ENCODE data around the gene AHCY. TPM values are rescaled to one million over a fixed set of nuclear protein-coding genes. Genes with fewer than 3 reads are reported as not detected.

AHCY gene
- total RNA-seq, 1 donor from 2014 or later = 103 TPM

GRCh38 chr20:34324541-34324940, 21.4 kb upstream of the AHCY start:
- no peak for DNase-seq (ENCODE audit: low spot score)

DNA sequence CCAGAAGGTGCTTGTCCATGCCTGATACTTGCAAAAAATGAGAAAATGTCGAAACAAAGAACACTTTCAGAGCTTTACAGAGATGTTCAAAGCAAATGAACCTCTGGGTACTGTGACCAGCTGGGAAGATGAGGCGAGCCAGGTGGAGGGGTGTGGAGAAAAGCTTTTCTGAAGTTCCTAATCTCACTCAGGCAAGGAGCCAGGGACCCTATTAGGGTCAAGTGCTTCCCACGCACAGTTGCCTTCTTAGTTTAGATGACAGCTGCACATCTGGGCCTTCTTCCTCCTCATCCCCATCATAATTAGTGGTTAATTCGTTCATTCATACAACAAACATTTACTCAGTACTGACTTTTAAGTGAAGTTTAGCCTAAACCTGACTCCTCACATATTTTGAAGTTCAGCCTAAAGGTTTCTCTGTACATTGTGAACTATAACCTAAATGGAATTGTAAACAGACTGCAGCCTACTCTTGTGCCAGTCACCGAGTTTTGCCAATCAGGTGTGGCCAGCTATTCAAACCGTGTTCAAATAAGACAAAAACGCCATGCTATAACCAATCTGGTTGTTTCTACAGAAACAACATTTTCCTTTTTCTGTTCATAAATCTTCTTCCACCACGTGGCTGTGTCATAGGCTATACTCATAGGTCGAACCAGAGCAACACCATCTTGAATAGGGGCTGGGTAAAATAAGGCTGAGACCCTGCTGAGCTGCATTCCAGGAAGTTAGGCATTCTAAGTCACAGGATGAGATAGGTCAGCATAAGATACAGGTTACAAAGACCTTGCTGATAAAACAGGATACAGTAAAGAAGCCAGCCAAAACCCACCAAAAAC, 19.3 kb upstream of the AHCY start:
- no peak for DNase-seq (ENCODE audit: low spot score)

GRCh38 chr20:34320861-34321260, 17.7 kb upstream of the AHCY start:
- DNase-seq (ENCODE audit: low spot score) = no peak

- no peak for DNase-seq (ENCODE audit: low spot score)
Observed at GRCh38 chr20:34318609-34319443, 15.7 kb upstream of the AHCY start.

- no peak for DNase-seq (ENCODE audit: low spot score)
Observed at GRCh38 chr20:34316196-34316814, 13.2 kb upstream of the AHCY start.

GRCh38 chr20:34315236-34315635, 12.1 kb upstream of the AHCY start:
- no peak for DNase-seq (ENCODE audit: low spot score)

GRCh38 chr20:34312544-34313217, 9.5 kb upstream of the AHCY start:
- peak; percentile 89 for DNase-seq (ENCODE audit: low spot score)

GRCh38 chr20:34312024-34312460, 8.9 kb upstream of the AHCY start:
- DNase-seq (ENCODE audit: low spot score) = no peak

DNA sequence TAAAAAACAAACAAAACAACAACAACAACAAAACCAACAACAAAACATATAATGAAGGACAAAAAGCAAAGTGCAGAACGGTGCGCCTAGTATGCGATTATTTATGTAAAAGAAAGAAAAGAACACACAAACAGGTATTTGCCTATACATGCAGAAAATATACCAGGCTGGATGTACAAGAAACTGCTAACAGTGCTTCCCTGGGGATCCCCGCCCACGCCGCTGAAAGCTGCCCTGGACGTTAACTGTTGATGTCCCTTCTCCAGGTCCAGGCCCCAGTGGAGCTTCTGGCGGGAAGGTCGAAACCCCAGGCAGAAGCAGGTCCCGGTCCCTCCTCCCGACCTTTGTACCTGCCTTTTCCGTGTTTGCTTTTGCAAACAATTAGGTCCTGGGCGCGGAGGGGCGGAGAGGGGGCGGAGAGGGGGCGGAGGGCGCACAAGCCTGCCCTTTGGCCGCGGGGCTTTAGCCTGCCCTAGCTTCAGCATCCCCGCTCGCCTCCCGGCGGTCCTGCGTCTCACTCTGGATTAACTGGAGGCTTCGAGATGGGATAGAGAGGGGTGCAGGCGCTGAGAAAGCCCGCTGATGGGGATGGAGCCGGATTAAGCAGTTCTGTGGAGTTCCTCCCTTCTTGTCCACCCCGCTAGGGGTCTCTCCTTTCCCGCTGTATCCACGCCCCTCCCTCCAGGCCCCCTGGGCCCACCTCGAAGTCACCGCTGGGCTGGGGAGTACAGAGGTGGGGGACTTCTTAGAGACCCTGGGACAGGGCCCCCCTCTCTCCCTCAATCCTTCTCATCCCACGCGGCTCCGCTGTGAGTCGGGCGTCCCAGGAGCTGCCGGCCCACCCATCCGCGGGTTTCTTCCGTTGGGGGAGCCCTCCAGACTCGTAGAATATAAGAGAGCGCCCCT, 8.2 kb upstream of the AHCY start:
- DNase-seq (ENCODE audit: low spot score) = no peak

- DNase-seq (ENCODE audit: low spot score) = no peak
Observed at GRCh38 chr20:34310481-34311117, 7.4 kb upstream of the AHCY start.

GRCh38 chr20:34309691-34310090, 6.5 kb upstream of the AHCY start:
- DNase-seq (ENCODE audit: low spot score) = no peak

GRCh38 chr20:34305333-34306230, 2.4 kb upstream of the AHCY start:
- DNase-seq (ENCODE audit: low spot score) = no peak

GRCh38 chr20:34302312-34302722, 838 bp downstream of the AHCY start:
- no peak for DNase-seq (ENCODE audit: low spot score)

GRCh38 chr20:34301587-34302311, 1.4 kb downstream of the AHCY start:
- no peak for DNase-seq (ENCODE audit: low spot score)

- no peak for DNase-seq (ENCODE audit: low spot score)
Observed at GRCh38 chr20:34300809-34301586, 2.2 kb downstream of the AHCY start.

GRCh38 chr20:34300256-34300806, 2.8 kb downstream of the AHCY start:
- no peak for DNase-seq (ENCODE audit: low spot score)

DNA sequence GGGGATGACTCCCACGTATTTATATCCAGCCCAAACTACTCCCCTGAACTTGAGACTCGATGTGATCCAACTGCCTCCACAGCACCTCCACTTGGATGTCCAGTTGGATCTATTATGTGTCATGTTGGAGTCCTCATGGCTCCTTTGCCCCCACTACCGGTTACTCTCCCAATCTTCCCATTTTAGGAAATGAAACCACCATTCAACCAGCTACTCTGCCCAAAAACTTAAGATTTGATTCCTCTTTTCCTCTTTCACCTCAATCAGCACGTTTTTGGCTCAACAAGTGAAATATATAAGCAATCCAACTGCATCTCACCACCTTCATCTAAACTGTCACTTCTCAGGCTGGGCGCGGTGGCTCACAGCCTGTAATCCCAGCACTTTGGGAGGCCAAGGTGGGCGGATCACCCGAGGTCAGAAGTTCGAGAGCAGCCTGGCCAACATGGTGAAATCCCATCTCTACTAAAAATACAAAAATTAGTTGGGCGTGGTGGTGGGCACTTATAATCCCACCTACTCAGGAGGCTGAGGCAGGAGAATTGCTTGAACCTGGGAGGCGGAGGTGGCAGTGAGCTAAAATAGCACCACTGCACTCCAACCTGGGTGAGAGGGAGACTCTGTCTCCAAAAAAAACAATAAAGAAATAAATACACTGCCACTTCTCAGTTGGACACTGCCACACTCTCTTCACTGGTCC, 3.4 kb downstream of the AHCY start:
- no peak for DNase-seq (ENCODE audit: low spot score)

Data from ureter (tissue), 1 donor.